ENCODE measurements around the gene LAX1. TPM values are rescaled to one million over a fixed set of nuclear protein-coding genes. Genes with fewer than 3 reads are reported as not detected.

The LAX1 gene
- polyA plus RNA-seq, 3 donors: 0.10 to 0.27 (median 0.15) TPM

DNA sequence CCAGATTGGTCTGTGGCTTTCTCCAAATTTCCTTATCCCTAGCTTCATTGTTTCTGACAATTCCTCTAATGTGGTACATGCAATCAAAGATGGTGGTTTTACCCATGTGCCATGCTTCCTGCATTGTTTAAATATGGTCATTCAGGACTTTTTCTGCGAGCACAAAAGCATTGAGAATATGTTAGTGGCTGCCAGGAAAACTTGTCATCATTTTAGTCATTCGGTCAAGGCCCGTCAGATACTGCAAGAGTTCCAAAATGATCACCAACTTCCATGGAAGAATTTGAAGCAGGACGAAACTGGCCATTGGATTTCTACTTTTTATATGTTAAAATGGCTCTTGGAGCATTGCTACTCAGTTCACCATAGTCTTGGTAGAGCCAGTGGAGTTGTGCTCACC is 34.2 kb downstream of the LAX1 start:
- DNase-seq (ENCODE audit: low read depth in 3 of 3, low spot score in 2 of 3): no peak

DNA sequence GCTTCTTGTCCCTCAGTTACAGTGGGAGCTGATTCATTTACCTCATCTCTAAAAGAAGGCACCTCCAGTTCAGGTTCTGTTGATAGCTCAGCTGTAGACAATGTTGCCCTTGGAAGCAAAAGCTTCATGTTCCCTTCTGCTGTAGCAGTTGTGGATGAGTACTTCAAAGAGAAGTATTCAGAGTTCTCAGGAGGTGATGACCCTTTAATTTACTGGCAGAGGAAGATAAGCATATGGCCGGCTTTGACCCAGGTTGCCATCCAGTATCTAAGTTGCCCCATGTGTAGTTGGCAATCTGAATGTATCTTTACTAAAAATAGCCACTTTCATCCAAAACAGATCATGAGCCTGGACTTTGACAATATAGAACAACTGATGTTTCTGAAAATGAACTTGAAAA is 35.0 kb downstream of the LAX1 start:
- DNase-seq (ENCODE audit: low read depth in 3 of 3, low spot score in 2 of 3): no peak

DNA sequence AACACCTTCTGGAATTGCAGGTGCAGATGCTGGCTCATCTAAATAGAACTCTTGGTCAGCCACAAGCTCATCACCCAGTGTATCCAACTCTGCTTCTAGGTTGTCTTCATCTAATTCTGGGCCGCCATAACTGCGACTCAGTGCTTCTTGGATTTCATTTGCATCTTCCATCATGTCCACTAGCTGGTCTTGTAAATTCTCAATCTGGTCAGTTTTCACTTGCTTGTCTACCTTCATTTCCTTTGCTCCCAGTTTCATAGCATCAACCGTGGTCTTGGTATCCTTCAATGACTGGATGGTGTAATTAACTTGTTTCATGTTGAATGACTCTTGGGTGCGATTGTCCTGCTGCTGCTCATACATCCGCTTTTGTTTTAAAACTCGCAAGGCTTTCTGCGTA is 40.7 kb downstream of the LAX1 start:
- no peak for DNase-seq (ENCODE audit: low read depth in 3 of 3, low spot score in 2 of 3)

DNA sequence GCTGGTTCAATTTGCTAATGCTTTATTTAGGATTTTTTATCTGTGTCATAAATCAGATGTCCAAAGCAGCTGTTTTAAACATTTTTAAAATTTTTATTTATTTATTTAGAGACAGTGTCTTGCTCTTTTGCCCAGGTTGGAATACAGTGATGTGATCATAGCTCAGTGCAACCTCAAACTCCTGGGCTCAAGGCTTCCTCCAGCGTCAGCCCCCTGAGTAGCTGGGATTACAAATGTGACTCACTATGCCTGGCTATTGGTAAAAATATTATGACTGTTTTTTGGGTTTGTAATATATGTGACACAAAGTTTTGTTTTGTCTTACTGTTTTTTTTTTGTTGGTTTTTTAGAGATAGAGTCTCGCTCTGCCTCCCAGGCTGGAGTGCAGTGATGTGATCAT is 42.2 kb downstream of the LAX1 start:
- DNase-seq (ENCODE audit: low read depth in 3 of 3, low spot score in 2 of 3): no peak

DNA sequence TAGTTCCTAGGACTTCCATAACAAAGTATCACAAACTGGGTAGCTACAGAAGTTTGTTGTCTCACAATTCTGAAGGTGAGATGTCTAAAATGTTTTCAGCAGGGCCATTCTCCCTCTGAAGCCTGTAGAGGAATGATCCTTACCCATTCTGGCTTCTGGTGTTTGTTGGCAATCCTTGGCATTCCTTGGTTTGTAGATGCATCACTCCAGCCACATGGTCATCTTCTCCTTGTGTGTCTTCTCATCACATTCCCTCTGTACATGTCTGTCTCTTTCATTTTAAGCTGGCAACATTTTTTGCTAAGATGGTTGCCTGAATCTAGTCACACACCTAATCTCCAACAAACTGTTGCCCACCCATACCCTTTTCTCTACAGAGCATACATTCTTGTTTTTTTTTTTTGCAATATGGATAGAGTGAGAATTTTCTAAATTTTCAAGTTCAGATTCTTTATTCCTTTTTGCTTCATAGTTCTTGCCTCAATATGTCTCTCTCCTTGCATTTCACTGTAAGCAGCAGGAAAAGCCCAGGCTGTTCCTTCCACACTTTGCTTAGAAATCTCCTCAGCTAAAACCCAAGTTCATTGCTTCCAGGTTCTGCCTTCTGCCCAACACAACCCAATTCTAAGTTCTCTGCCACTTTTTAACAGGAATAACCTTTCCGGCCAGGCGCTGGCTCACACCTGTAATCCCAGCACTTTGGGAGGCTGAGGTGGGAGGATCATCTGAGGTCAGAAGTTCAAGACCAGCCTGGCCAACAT is 48.8 kb downstream of the LAX1 start:
- DNase-seq (ENCODE audit: low read depth in 3 of 3, low spot score in 2 of 3): no peak

DNA sequence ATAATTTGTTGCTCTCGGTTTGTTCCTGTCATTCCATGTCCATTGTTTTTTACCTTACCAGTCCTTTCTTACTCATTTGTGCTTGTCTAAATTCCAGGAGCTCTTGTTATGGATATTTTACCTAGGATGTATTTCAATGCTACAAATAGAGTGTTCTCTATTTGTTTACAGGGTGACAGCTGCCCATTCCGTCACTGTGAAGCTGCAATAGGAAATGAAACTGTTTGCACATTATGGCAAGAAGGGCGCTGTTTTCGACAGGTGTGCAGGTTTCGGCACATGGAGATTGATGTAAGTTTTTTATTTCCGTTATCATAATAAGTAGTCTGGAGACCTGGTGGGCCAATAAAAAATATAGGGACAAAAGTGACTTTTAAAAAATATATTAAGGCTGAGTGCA is 53.4 kb downstream of the LAX1 start:
- no peak for DNase-seq (ENCODE audit: low read depth in 3 of 3, low spot score in 2 of 3)

DNA sequence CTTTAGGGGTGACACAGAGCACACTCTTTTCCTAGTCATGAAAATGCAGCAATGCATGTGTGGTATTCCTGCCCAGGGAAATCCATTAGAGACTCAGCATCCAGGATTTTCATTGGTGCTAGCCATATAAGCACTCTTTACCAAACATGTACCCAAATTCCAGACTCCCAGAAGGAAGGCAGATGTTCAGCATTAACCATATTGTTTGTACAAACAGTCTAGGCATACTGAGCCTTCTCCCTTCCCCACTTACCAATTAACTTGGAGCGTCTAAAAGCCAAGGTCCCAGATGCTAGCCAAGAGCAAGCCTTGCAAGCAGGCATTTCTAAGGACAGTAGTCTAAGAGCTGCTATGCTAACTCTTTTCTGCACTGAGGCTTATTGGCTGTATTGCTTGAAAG is 58.3 kb downstream of the LAX1 start:
- no peak for DNase-seq (ENCODE audit: low read depth in 3 of 3, low spot score in 2 of 3)

Other genes with a start within 250 kb of the LAX1 start
- 10 to 100 TPM; 62.0 to 68.3 (median 67.5) TPM for gene ATP2B4, start 138.4 kb upstream of the LAX1 start, polyA plus RNA-seq (ENCODE audit: insufficient read length in 3 of 3)
- gene ZBED6, start 30.4 kb downstream of the LAX1 start, polyA plus RNA-seq (ENCODE audit: insufficient read length in 3 of 3): 10 to 100 TPM; 11.7 to 13.4 (median 13.4) TPM
- gene ZC3H11A, start 30.4 kb downstream of the LAX1 start, polyA plus RNA-seq (ENCODE audit: insufficient read length in 3 of 3): 100 to 1,000 TPM; 159 to 170 (median 164) TPM
- gene SNRPE, start 96.4 kb downstream of the LAX1 start, polyA plus RNA-seq (ENCODE audit: insufficient read length in 3 of 3): 100 to 1,000 TPM; 287 to 313 (median 302) TPM